ENCODE data around the gene RRM2. TPM values are rescaled to one million over a fixed set of nuclear protein-coding genes. Genes with fewer than 3 reads are reported as not detected.

RRM2 gene
- total RNA-seq, 4 donors from 2014 or later: 27.2 TPM; not detected in 3

GRCh38 chr2:10085668-10086059 lies 36.9 kb upstream of the RRM2 start:
- intact Hi-C loops (cut with DNase I; ENCODE audit: low total_unique reads): no loop called here
- H3K27me3 ChIP-seq: peaks cover 0 to 4% of the 10 kb centered on the region in 2 donors
- H3K9me3 ChIP-seq: no peaks in the 10 kb centered on the region
- H3K27ac ChIP-seq: no peak overlapping the region
- no peak for DNase-seq
- no peaks in the 10 kb centered on the region for H3K4me1 ChIP-seq
- no peak for TF ChIP-seq POLR2A (IDR thresholded peaks at IDR 0.05)
- TF ChIP-seq CTCF (IDR thresholded peaks at IDR 0.05): no peak
- H3K36me3 ChIP-seq: no peaks in the 10 kb centered on the region
- H3K4me3 ChIP-seq: no peak overlapping the region

DNA sequence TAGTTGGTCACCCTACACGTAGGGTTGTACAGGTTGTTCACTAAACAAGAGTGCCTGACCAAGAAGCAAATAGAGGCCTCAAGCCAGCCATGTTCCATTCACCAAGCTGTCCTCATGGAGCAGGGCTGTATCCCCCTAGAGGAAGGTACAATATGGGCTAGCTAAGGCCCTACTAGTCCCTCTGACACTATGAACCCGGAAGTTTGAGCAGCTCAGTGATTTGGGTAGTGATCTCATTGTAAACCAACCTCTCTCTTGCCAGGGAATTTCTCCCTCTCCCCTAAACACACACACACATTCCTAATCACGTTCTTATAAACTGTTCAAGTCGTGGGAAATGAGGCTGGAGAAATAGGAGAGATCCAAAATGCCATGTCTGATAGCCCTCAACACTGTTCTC lies 35.6 kb upstream of the RRM2 start:
- TF ChIP-seq POLR2A (IDR thresholded peaks at IDR 0.05) (no peak), CTCF (IDR thresholded peaks at IDR 0.05) (no peak)
- Histone ChIP-seq H3K4me3 (no peak overlapping the region), H3K36me3 (no peaks in the 10 kb centered on the region), H3K4me1 (no peaks in the 10 kb centered on the region), H3K27ac (no peak overlapping the region), H3K27me3 (peaks cover 0 to 9% of the 10 kb centered on the region in 2 donors), H3K9me3 (no peaks in the 10 kb centered on the region)
- intact Hi-C loops (cut with DNase I; ENCODE audit: low total_unique reads): no loop called here
- no peak for DNase-seq

DNA sequence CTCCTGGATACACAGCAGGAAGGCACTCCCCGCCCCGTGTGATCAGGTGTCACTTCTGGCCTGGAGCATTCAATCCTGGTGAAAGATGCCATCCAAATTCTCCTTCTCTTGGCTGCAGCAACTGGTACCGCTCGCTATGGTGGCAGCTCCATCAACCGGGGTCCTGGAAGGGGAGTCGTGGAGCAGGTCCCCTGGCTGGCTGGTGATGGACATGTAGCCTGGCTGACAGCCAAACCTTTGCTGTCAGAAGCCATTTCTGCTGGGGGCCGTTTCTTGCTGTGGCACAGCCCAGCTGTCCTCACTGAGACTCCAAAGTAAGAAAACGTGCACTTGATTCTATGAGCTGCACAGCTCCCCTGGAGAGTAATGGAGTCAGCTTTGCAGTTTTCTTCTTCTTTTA lies 35.2 kb upstream of the RRM2 start:
- no peak overlapping the region for H3K27ac ChIP-seq
- no peaks in the 10 kb centered on the region for H3K36me3 ChIP-seq
- no peak overlapping the region for H3K4me3 ChIP-seq
- intact Hi-C loops (cut with DNase I; ENCODE audit: low total_unique reads): no loop called here
- no peaks in the 10 kb centered on the region for H3K9me3 ChIP-seq
- H3K27me3 ChIP-seq: peaks cover 0 to 9% of the 10 kb centered on the region in 2 donors
- TF ChIP-seq POLR2A (IDR thresholded peaks at IDR 0.05): no peak
- no peak for TF ChIP-seq CTCF (IDR thresholded peaks at IDR 0.05)
- no peaks in the 10 kb centered on the region for H3K4me1 ChIP-seq
- no peak for DNase-seq

DNA sequence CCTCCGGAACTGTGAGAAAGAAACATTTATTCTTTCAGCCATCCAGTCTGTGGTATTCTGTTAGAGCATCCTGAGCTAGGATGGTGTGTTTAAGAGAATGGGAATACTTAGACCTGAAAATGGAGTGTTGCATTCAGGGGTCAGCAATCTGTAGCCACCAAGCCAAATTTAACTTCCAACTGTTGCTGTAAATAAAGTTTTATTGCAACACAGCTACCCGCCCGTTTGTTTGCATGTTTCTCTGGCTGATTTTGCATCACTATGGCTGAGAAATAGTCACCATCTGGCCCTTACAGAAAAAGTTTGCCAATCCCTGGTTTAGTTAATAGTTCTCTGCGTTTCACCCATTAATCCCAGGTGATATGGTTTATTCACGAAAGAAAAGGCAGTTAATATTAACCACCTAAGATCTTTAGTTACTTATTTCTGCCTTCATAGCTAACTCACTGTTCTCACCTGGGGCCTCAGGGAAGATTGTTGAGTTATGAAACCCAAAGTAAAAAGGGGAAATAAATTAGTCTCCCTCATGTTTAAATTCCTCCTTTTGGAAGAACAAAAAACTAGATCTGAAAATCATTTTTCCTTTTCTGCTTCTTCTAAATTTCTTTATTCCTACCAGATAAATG lies 32.9 kb upstream of the RRM2 start:
- Histone ChIP-seq H3K27ac (no peak overlapping the region), H3K4me1 (no peaks in the 10 kb centered on the region)
- intact Hi-C loops (cut with DNase I; ENCODE audit: low total_unique reads): no loop called here

More for the DNA sequence above, 32.9 kb upstream of the RRM2 start:
- TF ChIP-seq POLR2A (IDR thresholded peaks at IDR 0.05) (no peak), CTCF (IDR thresholded peaks at IDR 0.05) (no peak)
- no peak for DNase-seq
- no peaks in the 10 kb centered on the region for H3K36me3 ChIP-seq
- no peak overlapping the region for H3K4me3 ChIP-seq
- H3K9me3 ChIP-seq: no peaks in the 10 kb centered on the region
- peaks cover 0 to 9% of the 10 kb centered on the region in 2 donors for H3K27me3 ChIP-seq

Data from uterus (tissue), 4 donors.